ENCODE measurements around the gene PI4KB. TPM values are rescaled to one million over a fixed set of nuclear protein-coding genes. Genes with fewer than 3 reads are reported as not detected.

The PI4KB gene
- total RNA-seq, 1 donor from 2014 or later, result 53.7 TPM

- DNase-seq (ENCODE audit: missing footprints), result no peak
- no peak for ATAC-seq
- intact Hi-C loops (cut with DNase I), result no loop called here
These were observed 11.5 kb downstream of the PI4KB start for GRCh38 chr1:151315565-151316235.

- ATAC-seq, result peak; percentile 80
- DNase-seq (ENCODE audit: missing footprints), result peak; percentile 85
- intact Hi-C loops (cut with DNase I), result no loop called here
These were observed 12.9 kb downstream of the PI4KB start for GRCh38 chr1:151314137-151314875.

- ATAC-seq (peak; percentile 72), DNase-seq (ENCODE audit: missing footprints) (no peak)
- intact Hi-C loops (cut with DNase I), result no loop called here
These were observed 13.7 kb downstream of the PI4KB start for GRCh38 chr1:151313501-151313900.

- no peak for ATAC-seq
- no peak for DNase-seq (ENCODE audit: missing footprints)
- intact Hi-C loops (cut with DNase I), result no loop called here
These were observed 14.4 kb downstream of the PI4KB start for GRCh38 chr1:151312826-151313225.

GRCh38 chr1:151312411-151312810, 14.8 kb downstream of the PI4KB start:
- intact Hi-C loops (cut with DNase I), result no loop called here
- DNase-seq (ENCODE audit: missing footprints), result no peak
- ATAC-seq, result no peak

- intact Hi-C loops (cut with DNase I), result loop anchor here (2.0 kb wide), 1 partner anchor 29 kb away; the partner anchor contains the start of gene ZNF687
- ATAC-seq (peak; percentile 87), DNase-seq (ENCODE audit: missing footprints) (no peak)
These were observed 15.5 kb downstream of the PI4KB start for GRCh38 chr1:151311589-151312331.

- intact Hi-C loops (cut with DNase I), result loop anchor here (2.0 kb wide), 1 partner anchor 28 kb away; the partner anchor contains the start of gene ZNF687
- ATAC-seq, result no peak
These were observed 16.2 kb downstream of the PI4KB start for GRCh38 chr1:151311011-151311410.

GRCh38 chr1:151309811-151310323, 17.3 kb downstream of the PI4KB start:
- ATAC-seq, result peak; percentile 33
- no peak for DNase-seq (ENCODE audit: missing footprints)
- intact Hi-C loops (cut with DNase I), result loop anchor here (2.0 kb wide), 1 partner anchor 27 kb away; the partner anchor contains the start of gene ZNF687

More at GRCh38 chr1:151311011-151311410, 16.2 kb downstream of the PI4KB start:
- no peak for DNase-seq (ENCODE audit: missing footprints)

GRCh38 chr1:151294742-151295462, 32.3 kb downstream of the PI4KB start:
- DNase-seq (ENCODE audit: missing footprints) (no peak), ATAC-seq (no peak)
- intact Hi-C loops (cut with DNase I), result no loop called here

GRCh38 chr1:151293093-151293492, 34.1 kb downstream of the PI4KB start:
- intact Hi-C loops (cut with DNase I), result no loop called here
- no peak for DNase-seq (ENCODE audit: missing footprints)

GRCh38 chr1:151292207-151293030, 34.8 kb downstream of the PI4KB start:
- ATAC-seq, result no peak
- intact Hi-C loops (cut with DNase I), result no loop called here

More at GRCh38 chr1:151293093-151293492, 34.1 kb downstream of the PI4KB start:
- no peak for ATAC-seq

GRCh38 chr1:151290709-151291303, 36.4 kb downstream of the PI4KB start:
- intact Hi-C loops (cut with DNase I), result no loop called here
- ATAC-seq (no peak), DNase-seq (ENCODE audit: missing footprints) (no peak)

More at GRCh38 chr1:151292207-151293030, 34.8 kb downstream of the PI4KB start:
- no peak for DNase-seq (ENCODE audit: missing footprints)

- intact Hi-C loops (cut with DNase I), result no loop called here
- ATAC-seq (no peak), DNase-seq (ENCODE audit: missing footprints) (no peak)
These were observed 37.1 kb downstream of the PI4KB start for GRCh38 chr1:151289991-151290708.

- intact Hi-C loops (cut with DNase I), result no loop called here
- no peak for DNase-seq (ENCODE audit: missing footprints)
- no peak for ATAC-seq
These were observed 37.9 kb downstream of the PI4KB start for GRCh38 chr1:151289080-151289935.

GRCh38 chr1:151288502-151288901, 38.7 kb downstream of the PI4KB start:
- no peak for DNase-seq (ENCODE audit: missing footprints)
- ATAC-seq, result no peak
- intact Hi-C loops (cut with DNase I), result no loop called here
